GM18508 (cell line): ENCODE results near the gene MSH2.
"Not testable (repeated sequence)": the region's sequence is repeated elsewhere in the genome, so short reads cannot be mapped to it uniquely, and the experiment has no call there.

Source experiments
- ATAC-seq: cut with Tn5 transposase; IDR thresholded peaks from one replicate; pipeline ENCODE4 v1.9.1; 2021; ENCODE audit warnings: moderate number of reproducible peaks; ENCODE audit not compliant: insufficient read depth, unreplicated experiment

Gene MSH2

GRCh38 chr2:47406649-47407330 is 3.8 kb downstream of the MSH2 start:
- not testable (repeated sequence) for ATAC-seq

GRCh38 chr2:47407976-47408375 is 5.0 kb downstream of the MSH2 start:
- ATAC-seq, result not testable (repeated sequence)

- ATAC-seq, result no peak
Measured at GRCh38 chr2:47414682-47415458, 11.9 kb downstream of the MSH2 start.

- no peak for ATAC-seq
Measured at GRCh38 chr2:47420214-47420613, 17.3 kb downstream of the MSH2 start.

- not testable (repeated sequence) for ATAC-seq
Measured at GRCh38 chr2:47420683-47421082, 17.7 kb downstream of the MSH2 start.

- ATAC-seq, result no peak
Measured at GRCh38 chr2:47422016-47422415, 19.1 kb downstream of the MSH2 start.

GRCh38 chr2:47422560-47422959 is 19.6 kb downstream of the MSH2 start:
- no peak for ATAC-seq

- ATAC-seq, result no peak
Measured at GRCh38 chr2:47426786-47427185, 23.8 kb downstream of the MSH2 start.

GRCh38 chr2:47429795-47430194 is 26.8 kb downstream of the MSH2 start:
- no peak for ATAC-seq

- ATAC-seq, result not testable (repeated sequence)
Measured at GRCh38 chr2:47433006-47433405, 30.1 kb downstream of the MSH2 start.

GRCh38 chr2:47433445-47433844 is 30.5 kb downstream of the MSH2 start:
- ATAC-seq, result not testable (repeated sequence)

- ATAC-seq, result no peak
Measured at GRCh38 chr2:47437287-47437686, 34.3 kb downstream of the MSH2 start.

GRCh38 chr2:47438106-47438505 is 35.1 kb downstream of the MSH2 start:
- no peak for ATAC-seq

GRCh38 chr2:47438783-47439182 is 35.8 kb downstream of the MSH2 start:
- no peak for ATAC-seq

GRCh38 chr2:47451790-47452189 is 48.8 kb downstream of the MSH2 start:
- no peak for ATAC-seq

GRCh38 chr2:47452761-47453160 is 49.8 kb downstream of the MSH2 start:
- ATAC-seq, result no peak

GRCh38 chr2:47454818-47455217 is 51.9 kb downstream of the MSH2 start:
- not testable (repeated sequence) for ATAC-seq

GRCh38 chr2:47455411-47455810 is 52.5 kb downstream of the MSH2 start:
- no peak for ATAC-seq

GRCh38 chr2:47456851-47457250 is 53.9 kb downstream of the MSH2 start:
- no peak for ATAC-seq

- ATAC-seq, result no peak
Measured at GRCh38 chr2:47457268-47457667, 54.3 kb downstream of the MSH2 start.

GRCh38 chr2:47459021-47459420 is 56.1 kb downstream of the MSH2 start:
- no peak for ATAC-seq

- ATAC-seq, result no peak
Measured at GRCh38 chr2:47460766-47461165, 57.8 kb downstream of the MSH2 start.
